ENCODE measurements around the gene ELMOD3. TPM values are rescaled to one million over a fixed set of nuclear protein-coding genes. Genes with fewer than 3 reads are reported as not detected.
A peak's percentile ranks its signal among the peaks of the same experiment; 100 is the strongest.

The ELMOD3 gene
- total and polyA plus RNA-seq, 9 of the 15 experiments (the other 6 are each of a cell fraction or from before 2014, with no cell fraction given): 2.7 to 18.7 (median 11.6) TPM

DNA sequence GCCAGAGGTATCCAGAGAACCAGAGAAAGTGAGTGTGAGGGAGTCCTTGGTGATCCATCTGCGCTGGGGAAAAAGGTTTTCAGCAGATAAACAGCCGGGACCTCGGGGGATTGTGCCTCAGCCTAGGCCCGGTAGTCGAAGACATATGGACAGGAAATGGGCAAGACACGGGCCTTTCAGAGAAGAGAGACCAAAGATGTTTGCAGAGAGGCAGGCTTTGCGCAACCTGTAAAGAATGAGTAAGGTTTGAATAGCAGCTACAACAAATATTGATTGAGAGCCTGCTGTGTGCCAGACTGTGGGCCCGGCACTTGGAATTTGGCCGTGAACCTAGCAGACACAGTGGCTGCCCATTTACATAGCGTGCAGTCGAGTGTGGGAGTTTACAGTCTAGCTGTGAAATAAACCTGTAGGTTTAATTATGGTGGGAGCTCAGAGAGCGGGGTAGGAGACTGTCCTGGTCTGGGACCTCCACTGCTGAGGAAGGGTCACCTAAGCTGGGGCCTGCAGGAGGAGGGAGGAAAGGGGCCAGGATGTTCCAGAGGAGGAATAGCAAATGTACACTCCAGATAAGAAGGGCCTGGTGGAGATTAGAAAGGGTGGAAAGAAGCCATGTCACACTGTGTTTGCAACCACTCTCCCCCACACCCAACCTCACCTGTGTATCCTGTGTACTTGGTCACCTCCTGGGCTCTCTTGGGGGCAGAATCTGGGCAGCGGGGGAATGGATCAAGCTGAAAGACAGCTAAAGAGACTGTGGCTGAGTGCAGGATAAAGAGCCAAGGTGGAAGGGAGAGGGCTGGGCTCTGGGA lies 66.9 kb downstream of the ELMOD3 start (continued):
- TF ChIP-seq C11orf30 (IDR thresholded peaks at IDR 0.05; ENCODE audit: low read depth) (peak; percentile 20; the same call in 1 of the 2 replicates), POLR2B (IDR thresholded peaks at IDR 0.05; ENCODE audit: low read depth, partially characterized antibody) (no peak), RFX5 (IDR thresholded peaks at IDR 0.05; ENCODE audit: low read depth, low read length) (no peak), PURB (CRISPR knock-in tag; IDR thresholded peaks at IDR 0.05; ENCODE audit: low read depth) (no peak), NFRKB (IDR thresholded peaks at IDR 0.05; ENCODE audit: low read depth) (peak; percentile 16; the same call in 1 of the 2 replicates), GABPB2 (CRISPR knock-in tag; conservative IDR thresholded peaks at IDR 0.05) (no peak), NCOR1 (IDR thresholded peaks at IDR 0.05) (peak; percentile 79), ELF4 (CRISPR knock-in tag; IDR thresholded peaks at IDR 0.05) (0 out of 2 replicates have a peak, but pooled peaks have one; percentile 37), CCNT2 (IDR thresholded peaks at IDR 0.05; ENCODE audit: borderline replicate concordance, extremely low read depth, insufficient read length, low read depth, low read length) (no peak), RBBP5 (IDR thresholded peaks at IDR 0.05; ENCODE audit: borderline replicate concordance, insufficient read depth, low read length, poor library complexity, severe bottlenecking) (no peak), MTA3 (IDR thresholded peaks at IDR 0.05; ENCODE audit: borderline replicate concordance) (peak; percentile 25; the same call in 1 of the 2 replicates), TAF9B (IDR thresholded peaks at IDR 0.05; ENCODE audit: partially characterized antibody) (peak; percentile 12), ZNF696 (CRISPR knock-in tag; conservative IDR thresholded peaks at IDR 0.05) (no peak), PHF8 (IDR thresholded peaks at IDR 0.05; ENCODE audit: borderline replicate concordance, low read length) (peak; percentile 17; the same call in 1 of the 2 replicates), ZNF644 (tag; IDR thresholded peaks at IDR 0.05; ENCODE audit: low read depth) (peak; percentile 49; the same call in 1 of the 2 replicates), RBM22 (IDR thresholded peaks at IDR 0.05; ENCODE audit: low read depth, low read length, poor library complexity, severe bottlenecking) (no peak), ZBTB17 (CRISPR knock-in tag; IDR thresholded peaks at IDR 0.05) (no peak)
- TF ChIP-seq, protein P1, sequence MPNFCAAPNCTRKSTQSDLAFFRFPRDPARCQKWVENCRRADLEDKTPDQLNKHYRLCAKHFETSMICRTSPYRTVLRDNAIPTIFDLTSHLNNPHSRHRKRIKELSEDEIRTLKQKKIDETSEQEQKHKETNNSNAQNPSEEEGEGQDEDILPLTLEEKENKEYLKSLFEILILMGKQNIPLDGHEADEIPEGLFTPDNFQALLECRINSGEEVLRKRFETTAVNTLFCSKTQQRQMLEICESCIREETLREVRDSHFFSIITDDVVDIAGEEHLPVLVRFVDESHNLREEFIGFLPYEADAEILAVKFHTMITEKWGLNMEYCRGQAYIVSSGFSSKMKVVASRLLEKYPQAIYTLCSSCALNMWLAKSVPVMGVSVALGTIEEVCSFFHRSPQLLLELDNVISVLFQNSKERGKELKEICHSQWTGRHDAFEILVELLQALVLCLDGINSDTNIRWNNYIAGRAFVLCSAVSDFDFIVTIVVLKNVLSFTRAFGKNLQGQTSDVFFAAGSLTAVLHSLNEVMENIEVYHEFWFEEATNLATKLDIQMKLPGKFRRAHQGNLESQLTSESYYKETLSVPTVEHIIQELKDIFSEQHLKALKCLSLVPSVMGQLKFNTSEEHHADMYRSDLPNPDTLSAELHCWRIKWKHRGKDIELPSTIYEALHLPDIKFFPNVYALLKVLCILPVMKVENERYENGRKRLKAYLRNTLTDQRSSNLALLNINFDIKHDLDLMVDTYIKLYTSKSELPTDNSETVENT (CRISPR knock-in tag; IDR thresholded peaks at IDR 0.05): no peak
- TF ChIP-seq, protein P2, sequence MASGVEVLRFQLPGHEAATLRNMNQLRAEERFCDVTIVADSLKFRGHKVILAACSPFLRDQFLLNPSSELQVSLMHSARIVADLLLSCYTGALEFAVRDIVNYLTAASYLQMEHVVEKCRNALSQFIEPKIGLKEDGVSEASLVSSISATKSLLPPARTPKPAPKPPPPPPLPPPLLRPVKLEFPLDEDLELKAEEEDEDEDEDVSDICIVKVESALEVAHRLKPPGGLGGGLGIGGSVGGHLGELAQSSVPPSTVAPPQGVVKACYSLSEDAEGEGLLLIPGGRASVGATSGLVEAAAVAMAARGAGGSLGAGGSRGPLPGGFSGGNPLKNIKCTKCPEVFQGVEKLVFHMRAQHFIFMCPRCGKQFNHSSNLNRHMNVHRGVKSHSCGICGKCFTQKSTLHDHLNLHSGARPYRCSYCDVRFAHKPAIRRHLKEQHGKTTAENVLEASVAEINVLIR (CRISPR knock-in tag; IDR thresholded peaks at IDR 0.05): no peak
- TF ChIP-seq, protein P3, sequence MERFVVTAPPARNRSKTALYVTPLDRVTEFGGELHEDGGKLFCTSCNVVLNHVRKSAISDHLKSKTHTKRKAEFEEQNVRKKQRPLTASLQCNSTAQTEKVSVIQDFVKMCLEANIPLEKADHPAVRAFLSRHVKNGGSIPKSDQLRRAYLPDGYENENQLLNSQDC (CRISPR knock-in tag; IDR thresholded peaks at IDR 0.05): no peak
- TF ChIP-seq, protein P4, sequence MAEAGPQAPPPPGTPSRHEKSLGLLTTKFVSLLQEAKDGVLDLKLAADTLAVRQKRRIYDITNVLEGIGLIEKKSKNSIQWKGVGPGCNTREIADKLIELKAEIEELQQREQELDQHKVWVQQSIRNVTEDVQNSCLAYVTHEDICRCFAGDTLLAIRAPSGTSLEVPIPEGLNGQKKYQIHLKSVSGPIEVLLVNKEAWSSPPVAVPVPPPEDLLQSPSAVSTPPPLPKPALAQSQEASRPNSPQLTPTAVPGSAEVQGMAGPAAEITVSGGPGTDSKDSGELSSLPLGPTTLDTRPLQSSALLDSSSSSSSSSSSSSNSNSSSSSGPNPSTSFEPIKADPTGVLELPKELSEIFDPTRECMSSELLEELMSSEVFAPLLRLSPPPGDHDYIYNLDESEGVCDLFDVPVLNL (CRISPR knock-in tag; IDR thresholded peaks at IDR 0.05; ENCODE audit: low read depth): no peak
- TF ChIP-seq, protein P5, sequence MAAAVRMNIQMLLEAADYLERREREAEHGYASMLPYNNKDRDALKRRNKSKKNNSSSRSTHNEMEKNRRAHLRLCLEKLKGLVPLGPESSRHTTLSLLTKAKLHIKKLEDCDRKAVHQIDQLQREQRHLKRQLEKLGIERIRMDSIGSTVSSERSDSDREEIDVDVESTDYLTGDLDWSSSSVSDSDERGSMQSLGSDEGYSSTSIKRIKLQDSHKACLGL (CRISPR knock-in tag; IDR thresholded peaks at IDR 0.05; ENCODE audit: borderline replicate concordance, poor library complexity, severe bottlenecking): no peak

Data from K562 (cell line).